GM19324 (cell line): ENCODE data around the gene SH3PXD2B.

Experiments used
- ATAC-seq: cut with Tn5 transposase; IDR thresholded peaks from one replicate; pipeline ENCODE4 v1.9.1; 2021; ENCODE audit warnings: mild to moderate bottlenecking, moderate library complexity; ENCODE audit not compliant: unreplicated experiment, low FRiP score

The SH3PXD2B gene

DNA sequence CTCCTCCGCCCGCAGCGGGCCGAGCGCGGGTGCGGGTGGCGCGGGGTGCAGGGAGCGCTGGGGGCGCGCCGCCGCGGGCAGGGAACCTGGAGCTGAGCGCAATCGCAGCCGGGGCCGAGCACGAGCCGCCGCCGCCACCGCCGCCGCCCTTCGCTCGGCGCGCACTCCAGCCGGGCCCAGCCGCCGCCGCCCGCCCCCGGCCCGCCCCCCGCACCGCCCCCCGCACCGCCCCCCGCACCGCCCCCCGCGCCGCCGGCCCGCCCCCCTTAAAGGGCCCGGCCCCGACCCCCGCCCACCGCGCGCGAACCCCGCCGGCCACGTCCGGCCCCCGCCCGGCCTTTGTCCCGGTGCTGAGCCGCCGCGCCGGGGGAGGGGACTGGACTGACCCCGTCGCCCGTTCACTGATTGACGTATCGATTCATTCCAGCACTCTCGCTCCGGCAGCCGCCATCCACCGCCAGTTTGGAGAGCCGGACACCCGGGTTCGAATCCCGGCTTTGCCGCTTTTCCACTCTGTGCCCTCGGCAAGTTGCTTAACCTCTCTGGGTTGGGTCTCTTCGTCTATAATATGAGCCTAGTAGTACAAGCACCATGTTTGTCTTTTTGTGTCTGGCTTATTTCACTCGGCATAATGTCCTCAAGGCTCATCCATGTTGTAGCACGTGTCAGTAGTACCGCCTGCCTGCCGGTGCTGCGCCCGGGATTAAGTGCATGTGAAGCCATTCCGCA is at the start of gene SH3PXD2B:
Gene SH3PXD2B, minus strand, starts transcription at position 168 of the 729 bp plus-strand sequence. CDS start 173 bp downstream, outside the sequence.
- ATAC-seq, result no peak

DNA sequence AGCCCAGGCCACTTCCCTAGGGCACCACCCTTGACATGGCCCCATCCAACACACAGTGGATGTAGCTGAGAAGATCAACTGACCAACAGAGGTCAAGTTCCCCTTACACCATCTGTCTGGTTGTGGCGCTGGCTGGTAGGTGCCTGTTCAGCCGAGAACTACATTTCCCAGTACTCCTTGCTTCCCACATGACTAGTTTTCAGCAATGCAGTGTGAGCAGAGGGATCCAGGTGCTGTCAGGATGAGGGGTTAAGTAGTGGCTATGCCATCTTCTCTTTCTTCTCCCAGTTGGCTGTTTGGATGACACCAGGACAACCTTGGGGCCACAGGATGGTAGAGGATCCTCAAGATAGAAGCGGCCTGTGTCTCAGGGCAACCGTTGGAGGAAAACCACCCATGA is 48.6 kb upstream of the SH3PXD2B start:
- no peak for ATAC-seq

DNA sequence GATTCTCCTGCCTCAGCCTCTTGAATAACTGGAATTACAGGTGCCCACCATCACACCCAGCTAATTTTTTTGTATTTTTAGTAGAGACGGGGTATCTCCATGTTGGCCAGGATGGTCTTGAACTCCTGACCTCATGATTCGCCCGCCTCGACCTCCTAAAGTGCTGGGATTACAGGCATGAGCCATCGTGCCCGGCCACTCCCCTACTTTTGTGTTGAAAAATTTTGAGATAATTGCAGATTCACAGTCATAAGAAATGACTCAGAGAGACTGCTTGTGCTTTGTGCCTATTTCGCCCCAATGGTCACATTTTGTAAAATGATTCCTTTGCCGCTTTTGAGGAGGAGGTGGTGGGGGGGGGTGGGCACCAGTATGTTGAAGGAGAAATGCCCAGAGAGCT is 48.1 kb upstream of the SH3PXD2B start:
- no peak for ATAC-seq

DNA sequence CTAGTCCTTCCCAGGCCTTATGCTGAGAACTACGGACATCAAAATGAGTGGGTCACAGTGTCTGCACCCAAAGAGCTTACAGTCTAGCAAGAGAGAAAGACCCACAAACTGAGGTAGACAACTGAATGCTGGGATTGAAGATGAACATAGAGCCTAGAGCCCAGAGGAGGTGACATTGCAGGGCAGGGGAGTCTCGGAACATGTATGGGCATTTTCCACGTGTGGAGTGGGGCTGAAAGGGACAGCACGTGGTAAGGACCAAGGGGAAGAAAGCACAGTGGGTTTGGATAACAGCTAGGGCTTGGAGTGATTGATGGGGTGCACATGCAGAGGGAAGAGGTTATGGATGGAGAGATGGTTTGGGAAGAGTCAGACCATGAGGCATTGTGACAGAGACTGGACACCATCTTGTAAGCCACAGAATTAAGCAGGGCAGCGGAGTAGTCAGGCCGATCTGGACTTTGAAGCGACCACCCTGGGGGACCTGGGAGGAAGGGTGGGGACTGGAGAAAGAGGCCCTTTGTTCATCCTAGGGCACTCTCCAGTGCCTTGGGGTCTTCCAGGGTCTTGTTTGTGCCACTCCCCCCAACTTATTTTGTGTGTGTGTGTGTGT is 47.5 kb upstream of the SH3PXD2B start:
- no peak for ATAC-seq

DNA sequence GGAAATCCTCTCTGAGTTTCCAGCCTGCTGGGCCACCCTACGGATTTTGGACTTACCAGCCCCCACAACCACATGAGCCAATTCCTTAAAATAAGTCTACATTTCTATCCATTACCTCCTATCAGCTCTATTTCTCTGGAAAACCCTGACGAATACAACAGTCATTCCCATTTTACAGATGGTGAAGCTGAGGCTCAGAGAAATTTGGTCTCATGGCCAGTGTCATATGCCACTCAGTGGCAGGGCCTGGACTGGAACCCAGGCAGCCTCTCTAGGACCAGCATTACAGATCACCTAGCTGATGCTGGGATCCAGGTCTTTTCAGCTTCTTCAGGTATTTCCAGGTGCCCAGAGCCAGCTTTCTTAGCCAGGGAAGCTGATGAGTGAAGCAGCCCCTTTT is 45.0 kb upstream of the SH3PXD2B start:
- no peak for ATAC-seq

DNA sequence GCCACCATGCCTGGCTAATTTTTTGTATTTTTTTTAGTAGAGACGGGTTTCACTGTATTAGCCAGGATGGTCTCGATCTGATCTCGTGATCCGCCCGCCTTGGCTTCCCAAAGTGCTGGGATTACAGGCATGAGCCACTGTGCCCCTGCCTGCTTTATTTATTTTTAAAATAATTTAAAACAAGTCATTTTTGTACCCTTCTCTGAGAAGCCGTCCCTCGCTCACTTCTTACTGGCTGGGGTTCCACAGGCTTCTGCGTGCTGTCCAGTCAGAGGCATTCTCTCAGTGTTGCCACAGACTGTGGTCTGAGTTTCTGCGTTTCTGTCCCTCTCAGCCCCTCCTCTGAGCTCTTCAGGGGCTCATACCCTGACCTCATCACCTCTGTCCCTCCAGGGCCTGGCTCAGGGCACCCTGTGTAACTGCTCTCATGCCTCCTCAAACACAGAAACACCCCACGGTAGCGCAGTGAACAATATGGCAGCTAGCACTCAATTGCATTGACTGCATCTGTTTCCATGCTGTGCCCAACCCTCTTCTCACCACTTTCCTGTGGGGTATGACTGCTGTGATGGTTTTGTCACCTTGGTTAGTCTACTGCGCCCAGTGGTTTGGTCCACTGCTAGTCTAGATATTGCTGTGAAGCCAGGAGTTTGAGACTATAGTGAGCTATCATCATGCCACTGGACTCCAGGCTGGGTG is 44.3 kb upstream of the SH3PXD2B start:
- ATAC-seq, result no peak

DNA sequence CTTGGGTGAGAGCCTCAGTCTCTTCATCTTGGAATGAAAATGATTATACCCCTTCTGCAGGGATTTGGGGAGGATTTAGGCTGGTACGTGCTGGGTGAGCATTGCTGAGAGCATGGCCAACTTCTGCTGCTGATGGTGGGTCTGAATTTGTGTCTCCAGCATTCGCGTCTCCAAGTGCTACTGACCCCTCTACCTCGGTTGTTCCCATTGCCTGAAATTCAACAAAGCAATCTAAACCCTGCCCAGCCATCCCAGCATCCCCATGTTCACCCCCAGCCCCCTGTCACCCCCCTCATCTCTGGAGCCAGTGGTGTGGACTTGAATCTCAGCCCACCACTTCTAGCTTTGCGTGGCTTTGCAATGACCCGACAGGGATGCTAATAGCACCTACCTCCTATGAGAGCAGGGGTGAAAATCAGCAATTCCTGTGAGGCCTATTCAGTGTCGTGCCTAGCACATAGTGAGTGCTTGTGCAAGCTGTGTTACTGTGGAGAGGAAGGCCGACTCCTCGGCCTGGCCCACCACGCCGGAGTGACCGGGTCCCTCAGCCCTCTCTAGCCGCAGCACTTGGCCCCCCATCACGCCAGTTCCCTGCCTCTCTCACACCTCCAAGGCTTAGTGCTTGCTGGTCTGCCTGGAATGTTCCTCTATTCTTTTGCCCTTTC is 43.4 kb upstream of the SH3PXD2B start:
- ATAC-seq, result no peak

DNA sequence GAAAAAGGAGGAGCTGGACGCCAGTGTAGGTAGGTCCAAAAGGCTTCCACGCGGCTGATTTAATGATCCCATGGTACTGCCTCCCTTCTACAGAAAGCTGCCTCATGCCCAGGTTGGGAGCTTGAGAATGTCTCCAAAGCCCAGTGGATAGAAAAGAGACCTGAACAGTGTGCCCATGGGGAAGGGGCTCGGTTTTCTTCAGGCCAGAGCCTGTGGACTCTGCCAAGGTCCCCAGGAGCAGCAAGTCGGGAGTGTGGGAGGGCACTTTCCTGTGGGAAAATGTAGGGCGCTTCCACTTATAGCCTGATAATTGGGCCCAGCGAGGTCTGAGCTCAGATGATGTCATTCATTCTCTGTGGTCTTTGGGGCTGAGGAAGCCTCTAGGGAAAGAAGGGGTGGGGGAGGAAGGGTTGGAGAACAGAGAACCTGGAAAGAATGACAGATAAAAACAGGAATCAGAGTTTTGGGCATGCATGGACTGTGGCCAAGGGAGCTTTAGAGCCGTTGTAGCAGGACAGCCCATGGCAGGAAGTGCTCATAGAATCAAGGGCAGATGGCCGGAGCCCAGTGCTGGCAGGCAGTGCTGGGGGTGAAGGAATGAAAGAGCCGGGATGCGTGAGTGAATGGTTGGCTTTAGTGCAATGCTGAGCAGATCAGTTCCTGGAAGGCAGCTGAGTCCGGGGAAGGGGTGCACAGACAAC is 42.5 kb upstream of the SH3PXD2B start:
- ATAC-seq, result no peak

DNA sequence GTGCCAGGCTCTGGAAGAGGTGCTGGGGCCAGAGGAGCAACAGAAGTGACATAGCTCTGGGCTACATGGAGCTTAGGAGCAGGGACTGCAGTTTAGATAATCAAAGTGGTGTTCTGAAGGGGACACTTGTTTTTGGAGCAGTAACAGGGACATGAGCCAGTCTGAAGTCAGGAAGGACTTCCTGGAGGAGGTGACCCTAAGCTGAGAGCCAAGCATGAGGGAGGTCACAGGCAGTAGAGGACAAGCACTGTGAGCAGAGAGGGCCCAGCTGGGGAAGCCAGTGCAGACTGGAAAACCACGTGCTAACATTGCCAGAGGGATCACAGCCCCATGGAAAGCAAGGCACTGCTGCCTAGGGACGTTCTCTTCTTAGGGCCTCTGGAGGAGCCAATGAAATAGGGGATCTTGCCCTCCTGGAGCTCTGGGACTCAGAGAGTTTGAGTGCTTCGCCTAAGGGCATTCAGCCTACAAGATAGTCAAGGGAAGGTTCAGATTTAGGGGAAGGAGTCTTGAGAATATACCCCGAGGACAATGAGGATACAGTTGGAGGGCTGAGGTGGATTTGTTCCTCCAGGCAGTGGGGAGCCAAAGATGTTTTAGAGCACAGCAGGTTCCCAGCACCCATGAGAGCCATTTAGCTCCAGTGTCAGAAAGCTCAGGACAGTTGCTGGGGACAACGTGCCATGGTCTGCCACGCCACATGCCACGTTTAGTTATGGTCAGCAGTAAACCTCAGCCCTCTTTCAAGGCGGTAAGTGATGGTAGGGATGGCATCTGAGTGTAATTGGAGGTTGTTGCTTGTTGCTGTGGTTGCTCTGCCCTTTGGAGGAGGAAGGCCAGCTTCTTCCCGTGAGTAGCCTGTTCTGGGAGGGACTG is 40.5 kb upstream of the SH3PXD2B start:
- no peak for ATAC-seq

DNA sequence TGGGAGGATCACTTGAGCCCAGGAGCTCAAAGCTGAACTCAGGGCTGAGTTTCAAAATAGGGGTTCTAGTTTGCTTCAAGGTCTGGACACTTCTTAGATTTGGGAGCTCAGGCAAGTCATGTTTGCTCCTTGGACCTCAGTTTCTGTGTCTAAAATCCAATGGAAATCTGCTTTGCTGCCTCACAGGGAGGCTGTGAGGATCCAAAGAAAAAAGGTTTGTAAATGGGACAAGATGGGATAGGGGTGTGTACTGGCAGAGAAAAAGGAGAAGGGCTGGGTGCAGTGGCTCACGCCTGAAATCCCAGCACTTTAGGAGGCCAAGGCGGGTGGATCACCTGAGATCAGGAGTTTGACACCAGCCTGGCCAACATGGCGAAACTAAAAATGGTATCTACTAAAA is 39.6 kb upstream of the SH3PXD2B start:
- ATAC-seq, result no peak

DNA sequence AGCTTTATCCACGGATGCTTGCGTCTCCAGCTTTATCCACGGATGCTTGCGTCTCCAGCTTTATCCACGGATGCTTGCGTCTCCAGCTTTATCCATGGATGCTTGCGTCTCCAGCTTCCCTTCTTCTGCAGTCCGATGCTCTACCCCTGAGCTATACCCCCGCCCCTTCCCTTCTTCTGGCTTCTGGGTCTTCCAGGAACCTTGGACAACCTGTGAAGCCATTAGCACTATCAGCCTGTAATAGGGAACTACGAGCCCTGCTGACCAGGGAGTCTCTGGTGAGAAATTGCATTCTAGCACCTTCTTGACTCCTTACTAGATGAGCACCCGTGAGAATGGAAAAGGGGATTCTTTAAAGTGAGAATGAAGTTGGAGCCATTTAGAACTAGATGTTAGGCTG is 39.1 kb upstream of the SH3PXD2B start:
- ATAC-seq, result no peak

DNA sequence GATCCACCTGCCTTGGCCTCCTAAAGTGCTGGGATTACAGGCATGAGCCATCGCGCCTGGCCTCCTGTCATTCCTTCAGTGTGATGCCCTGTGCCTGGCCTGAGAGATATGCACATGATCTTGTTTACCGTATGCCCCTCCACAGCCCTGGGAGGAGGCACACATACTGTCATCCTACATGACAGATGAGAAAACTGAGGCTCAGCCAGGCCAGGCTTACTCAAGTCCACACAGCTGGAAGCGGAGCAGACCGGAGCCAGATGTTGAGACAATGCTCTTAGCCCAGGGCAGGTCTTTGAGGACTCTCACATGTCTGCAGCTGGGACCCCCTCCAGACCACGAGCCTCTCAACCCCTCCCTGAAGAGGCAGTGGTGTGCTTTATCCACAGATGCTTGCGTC is 38.7 kb upstream of the SH3PXD2B start:
- no peak for ATAC-seq

DNA sequence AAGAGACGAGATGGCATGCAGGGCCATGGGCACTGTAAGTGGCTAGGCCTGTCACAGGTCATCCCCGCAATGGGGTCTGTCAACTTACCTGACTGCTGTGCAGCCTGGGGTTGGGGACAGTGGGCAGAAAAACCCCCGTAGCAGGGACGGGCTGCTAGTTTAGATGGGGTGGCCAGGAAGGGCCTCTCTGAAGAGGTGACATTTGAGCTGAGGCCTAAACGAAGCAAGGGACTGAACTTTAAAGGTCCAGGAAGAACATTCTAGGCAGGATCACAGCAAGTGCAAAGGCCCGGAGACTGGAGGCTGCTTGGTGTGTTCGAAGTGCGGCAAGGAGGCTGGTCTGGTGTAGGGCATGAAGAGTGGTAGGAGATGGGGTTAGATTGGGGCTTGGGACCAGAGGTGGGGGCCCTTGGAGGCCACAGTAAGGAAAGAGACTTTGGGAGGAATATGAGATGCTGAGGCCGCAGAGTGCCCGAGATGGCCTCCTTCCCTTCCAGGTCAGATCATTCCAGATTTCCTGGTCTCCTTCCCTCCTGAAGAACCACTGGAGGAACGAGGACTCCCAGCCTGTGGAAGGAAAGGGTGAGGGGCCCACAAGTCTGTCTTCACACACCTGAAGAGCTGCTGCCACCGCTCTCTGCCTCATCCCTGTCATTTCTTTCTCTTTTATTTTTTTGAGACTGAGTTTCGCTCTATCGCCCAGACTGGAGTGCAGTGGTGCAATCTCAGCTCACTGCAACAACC is 37.9 kb upstream of the SH3PXD2B start:
- ATAC-seq, result no peak

DNA sequence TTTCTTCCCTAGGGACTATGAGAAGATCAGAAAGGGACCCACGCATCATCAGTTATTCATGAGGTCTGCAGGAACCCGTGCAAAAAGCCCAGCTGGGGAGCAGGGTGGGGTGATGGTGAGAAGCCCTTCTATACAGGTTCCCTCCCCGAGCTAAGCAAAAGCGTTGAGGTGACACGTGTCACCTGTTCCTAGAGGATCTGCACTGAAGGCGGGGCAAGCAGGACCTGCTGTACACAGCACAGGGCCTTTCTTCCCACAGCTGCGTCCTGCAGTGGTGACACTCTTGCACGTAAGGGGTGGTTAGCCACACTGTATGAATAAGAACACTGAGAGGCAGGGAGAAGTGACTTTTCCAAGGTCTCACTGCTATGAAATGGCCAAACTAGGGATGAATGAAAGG is 37.2 kb upstream of the SH3PXD2B start:
- no peak for ATAC-seq

DNA sequence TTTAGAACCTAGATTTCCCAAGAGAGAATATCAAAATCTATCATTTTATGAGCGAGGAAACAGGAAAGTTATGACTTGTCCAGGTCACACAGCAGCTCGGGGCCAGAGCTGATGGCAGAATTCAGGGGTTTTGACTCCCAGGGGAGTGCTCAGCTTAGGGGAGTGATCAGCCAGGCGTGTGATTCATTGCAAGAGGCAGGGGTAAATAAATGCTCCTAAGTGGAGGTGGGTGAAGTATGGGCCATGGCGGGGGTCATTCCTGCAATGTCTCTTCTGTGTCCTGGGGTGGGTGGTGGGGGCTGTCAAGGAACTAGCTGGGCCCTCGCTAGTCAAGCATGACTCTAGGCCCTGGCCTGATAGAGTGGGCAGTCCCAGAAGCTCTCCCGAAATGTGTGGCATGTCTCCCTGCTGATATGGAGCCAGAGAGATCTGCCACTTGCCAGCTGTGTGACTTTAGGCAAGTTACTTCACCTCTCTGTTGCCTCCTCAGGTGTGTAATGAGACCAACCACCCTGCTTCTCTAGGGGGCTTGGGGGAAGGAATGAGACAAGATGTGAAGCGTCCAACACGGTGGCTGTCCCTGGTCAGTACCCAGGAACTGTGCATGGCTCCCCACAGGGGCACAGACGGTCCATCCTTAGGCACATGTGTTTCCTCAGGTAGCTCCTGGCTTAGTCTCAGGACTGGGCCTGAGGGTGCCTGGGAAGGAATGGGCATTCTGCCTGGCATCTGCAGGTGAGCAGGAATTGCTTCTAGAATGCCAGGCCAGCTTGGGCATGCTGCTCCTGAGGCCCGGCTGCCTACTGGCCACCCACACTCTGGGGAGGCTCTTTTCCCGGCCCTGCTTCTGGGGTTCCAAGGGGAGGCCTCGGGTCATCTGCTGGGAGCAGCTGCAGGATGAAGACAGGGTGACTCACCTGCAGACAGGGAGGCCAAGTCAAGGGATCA is 36.5 kb upstream of the SH3PXD2B start:
- ATAC-seq, result no peak

DNA sequence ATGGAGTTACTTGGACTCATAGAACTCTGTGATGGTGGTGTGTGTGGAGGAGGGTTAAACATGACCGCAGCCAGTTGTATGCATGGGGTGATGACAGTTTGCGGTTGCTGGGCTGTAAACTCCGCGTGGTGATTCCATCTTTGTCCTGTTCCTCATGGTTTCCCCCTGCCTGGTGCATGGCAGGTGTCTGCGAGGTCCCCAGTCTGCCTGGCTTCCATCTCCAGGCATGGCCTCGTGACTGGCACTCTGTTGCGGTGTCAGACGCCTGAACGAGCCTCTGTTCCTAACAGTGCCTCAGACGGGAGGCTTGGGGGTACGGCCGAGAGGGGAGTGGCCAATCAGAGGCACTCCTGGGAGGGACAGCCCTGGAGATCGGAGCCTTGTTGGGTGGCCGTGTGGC is 33.9 kb upstream of the SH3PXD2B start:
- ATAC-seq, result no peak

DNA sequence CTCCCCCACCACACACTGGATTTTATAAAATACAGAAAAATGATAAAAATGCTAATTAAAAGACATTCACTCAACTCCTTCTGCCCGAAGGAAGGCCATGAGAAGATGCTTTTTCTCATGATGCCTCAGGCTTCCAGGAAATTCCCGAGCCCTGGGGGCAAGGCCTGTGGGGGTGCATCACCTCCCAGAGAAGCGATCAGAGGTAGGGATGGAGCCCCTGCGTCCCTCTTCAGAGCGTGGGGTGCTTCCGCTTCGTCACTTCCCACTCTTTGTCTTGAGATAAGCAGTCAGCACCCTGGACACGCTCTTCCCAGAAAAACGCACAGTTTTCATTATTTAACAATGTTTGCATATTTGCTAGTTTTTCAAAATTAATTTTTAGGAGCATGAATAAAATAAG is 33.3 kb upstream of the SH3PXD2B start:
- ATAC-seq, result no peak

DNA sequence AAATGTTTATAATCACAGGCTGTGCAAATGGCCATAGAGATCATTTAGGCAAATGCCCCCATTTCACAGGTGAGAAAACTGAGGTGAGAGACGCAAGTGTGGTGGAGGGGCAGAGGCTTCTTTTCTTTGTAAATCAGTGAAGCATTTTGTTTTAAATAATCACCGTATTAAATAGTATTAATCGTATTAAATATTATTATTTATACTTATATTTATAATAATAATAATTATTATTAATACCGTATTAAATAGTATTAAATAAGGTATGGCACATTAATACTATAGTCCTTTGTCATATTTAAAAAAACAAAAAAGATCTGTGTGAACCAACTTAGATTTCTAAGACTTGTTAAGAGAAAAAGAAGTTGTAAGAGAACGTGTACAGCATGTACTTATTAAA is 32.6 kb upstream of the SH3PXD2B start:
- no peak for ATAC-seq
